Heart left ventricle (tissue), 16 donors: Measurements from ENCODE around the gene SHANK3. TPM values are rescaled to one million over a fixed set of nuclear protein-coding genes. Genes with fewer than 3 reads are reported as not detected.

ENCODE experiments used
- ATAC-seq, 4 donors: fragments of 200-7000 bp; cut with Tn5 transposase; one replicate each; pipeline ENCODE4 v1.9.1; 2020 to 2022; ENCODE audit warnings: moderate library complexity in 4 of 4, mild to moderate bottlenecking in 3 of 4, moderate number of reproducible peaks in 1 of 4
- DNase-seq, 5 donors: peaks; one replicate each; pipeline ENCODE4 v3.0.0-alpha.2; 2020
- H3K27ac ChIP-seq, 12 donors: fragments of 200-600 bp; sonication (generic) in 4 of 12; one replicate each; pipeline versions ENCODE4 v1.5.0 to v1.8.0; 2016 to 2022; ENCODE audit warnings: mild to moderate bottlenecking in 2 of 12
- H3K27me3 ChIP-seq, 9 donors: fragments of 200-600 bp; sonication (generic) in 2 of 9; one replicate each; pipeline versions ENCODE4 v1.5.1 to v1.8.0; 2016 to 2022; ENCODE audit warnings: mild to moderate bottlenecking in 3 of 9
- H3K36me3 ChIP-seq, 9 donors: fragments of 200-600 bp; sonication (generic) in 2 of 9; one replicate each; pipeline versions ENCODE4 v1.5.0 to v1.8.0; 2018 to 2022; ENCODE audit warnings: mild to moderate bottlenecking in 2 of 9
- H3K4me1 ChIP-seq, 12 donors: fragments of 200-600 bp; sonication (generic) in 4 of 12; one replicate each; pipeline versions ENCODE4 v1.5.0 to v1.8.0; 2016 to 2022; ENCODE audit warnings: mild to moderate bottlenecking in 3 of 12
- H3K4me3 ChIP-seq, 12 donors: fragments of 200-600 bp; sonication (generic) in 4 of 12; one replicate each; pipeline versions ENCODE4 v1.5.0 to v1.8.0; 2017 to 2022; ENCODE audit warnings: mild to moderate bottlenecking in 9 of 12, moderate library complexity in 4 of 12
- H3K9me3 ChIP-seq, 12 donors: fragments of 200-600 bp; sonication (generic) in 4 of 12; one replicate each; pipeline versions ENCODE4 v1.5.0 to v1.8.0; 2016 to 2022; ENCODE audit warnings: mild to moderate bottlenecking in 1 of 12
- CTCF ChIP-seq, 12 donors: fragments of 200-600 bp; sonication (generic) in 4 of 12; IDR thresholded peaks; one replicate each; pipeline versions ENCODE4 v1.5.0 to v1.8.0; 2018 to 2022; ENCODE audit warnings: antibody characterized with exemption in 12 of 12, mild to moderate bottlenecking in 5 of 12
- POLR2A ChIP-seq, 2 donors: fragments of 450-650 bp; IDR thresholded peaks; one replicate each; pipeline ENCODE4 v1.6.1; 2017; ENCODE audit warnings: antibody characterized with exemption in 2 of 2, mild to moderate bottlenecking in 2 of 2, moderate library complexity in 2 of 2
- WGBS, 4 donors: extraction: QIAGEN DNeasy Blood & Tissue Kit in 2 of 4; methylation state at CpG; one replicate each; pipeline versions ENCODE4 v1.1.5 to v1.1.7; 2013 to 2018; 5-methylcytosine and 5-hydroxymethylcytosine counted together
- intact Hi-C, 10 donors: fragments of 100-400 bp; cut with DNase I; formaldehyde crosslinking; loops; one replicate each; pipeline versions ENCODE4 v1.11.1 to v1.14.2; 2022
- polyA plus RNA-seq, 2 donors: library from polyadenylated mRNA; stranded (reverse); fragments of 200-250 nt; gene quantifications; one replicate each; pipeline ENCODE4 v1.2.3, GENCODE V29; 2013
- total RNA-seq, 9 donors: library from RNA; depleted of rRNA in 2 of 9; stranded (reverse); fragments of >200 nt in 2 of 9; fragmentation: NEBNext Ultra II Directional in 3 of 9; extraction: Animal tissue kit (Norgen Biotek cat#: 25700) in 3 of 9; gene quantifications; one replicate each; pipeline versions ENCODE4 v1.1.0 to v1.2.4, GENCODE V29; 2016 to 2023
- donor health status: ischemic (EF 13 %, LVEDD 7.1; RV severe dilation, severe dysfunction).
- donor health status: healthy with polysubstance abuse.
- donor health status: DM: no; HTN: yes; CAD: no.
- donor health status: DM: no; HTN: no; CAD: no.
- donor health status: ischemic (EF 25% LVEDD 6.9; RV normal size, moderate dysfunction).
- donor health status: ischemic (EF 25% LVEDD 5.7; RV mildly dilated, moderate dysfunction).
- donor health status: healthy.
- donor health status: DM: yes; HTN: yes; CAD: no.
- donor health status: ischemic (EF 35%, LVEDD 5.7; RV mildly dilated, moderate dysfunction).
- donor health status: nonischemic (EF 11% LVEDD 7.7; RV severe dilation, severe dysfunction).
- donor health status: DM: yes; HTN: yes; CAD: no.
- donor health status: PGD.
- donor health status: ischemic (EF 29% LVEDD 5.4; RV normal size, mild dysfunction).
- donor health status: nonischemic (EF 23%, LVEDD 6.1; RV moderate dilation, normal function).

Gene SHANK3
- total and polyA plus RNA-seq, 11 donors = 11.3 to 36.0 (median 21.9) TPM

- H3K36me3 ChIP-seq = peaks cover 0 to 44% (median 17%) of the 10 kb centered on the region in 9 donors
- no peak overlapping the region for H3K4me3 ChIP-seq
- peaks cover 0 to 10% (median 0%) of the 10 kb centered on the region in 12 donors for H3K9me3 ChIP-seq
- ATAC-seq = no peak
- 77 to 86% (median 83%) methylated on average over 6 of the region's 6 CpGs for WGBS, 4 donors
- no peak overlapping the region for H3K27ac ChIP-seq
- DNase-seq = no peak
- intact Hi-C loops = loop anchor here in 4 of 10 donors (2.0 to 5.0 kb wide), 2 partner anchors 66 to 67 kb away; partner anchors contain the start of gene ARSA (in 3 of the 4)
- H3K4me1 ChIP-seq = peaks cover 4 to 78% (median 26%) of the 10 kb centered on the region in 12 donors
- peaks cover 0 to 2% (median 0%) of the 10 kb centered on the region in 9 donors for H3K27me3 ChIP-seq
- TF ChIP-seq POLR2A (IDR thresholded peaks at IDR 0.05) = no peak
- TF ChIP-seq CTCF (IDR thresholded peaks at IDR 0.05) = no peak
These were observed 20.8 kb downstream of the SHANK3 start for GRCh38 chr22:50693462-50693861.

- DNase-seq = peak in 1 of 5 donors; percentile 7
- ATAC-seq = no peak
- H3K27ac ChIP-seq = no peak overlapping the region
These were observed 21.5 kb downstream of the SHANK3 start for GRCh38 chr22:50694099-50694605.

DNA sequence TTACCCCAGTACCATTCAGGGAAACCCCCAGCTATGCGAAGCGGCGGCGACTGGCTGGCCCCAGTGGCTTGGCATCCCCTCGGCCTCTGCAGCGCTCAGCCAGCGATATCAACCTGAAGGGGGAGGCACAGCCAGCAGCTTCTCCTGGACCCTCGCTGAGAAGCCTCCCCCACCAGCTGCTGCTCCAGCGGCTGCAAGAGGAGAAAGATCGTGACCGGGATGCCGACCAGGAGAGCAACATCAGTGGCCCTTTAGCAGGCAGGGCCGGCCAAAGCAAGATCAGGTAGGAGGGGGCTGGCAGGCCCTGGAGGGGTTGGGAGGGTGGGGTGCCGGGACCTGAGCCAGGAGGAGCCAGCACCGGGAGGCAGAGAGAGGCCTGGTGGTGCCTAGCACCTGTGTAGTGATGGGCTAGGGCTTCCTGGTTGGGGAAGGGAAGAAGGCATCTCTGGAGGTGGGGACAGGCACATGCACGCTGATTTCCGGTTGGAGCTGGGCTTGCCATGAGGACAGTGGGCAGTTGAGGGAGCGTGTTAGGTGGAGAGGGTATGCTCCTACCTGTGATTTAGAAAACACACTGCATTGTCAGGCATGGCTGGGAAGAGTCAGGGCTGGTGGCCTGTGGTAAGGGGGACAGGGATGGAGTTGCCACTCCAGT, 22.3 kb downstream of the SHANK3 start:
- WGBS, 4 donors = 70 to 78% (median 75%) methylated on average over 18 of the region's 18 CpGs
- DNase-seq = peak in 4 of 5 donors; percentile 5 to 56 (median 17)
- TF ChIP-seq POLR2A (IDR thresholded peaks at IDR 0.05) (no peak), CTCF (IDR thresholded peaks at IDR 0.05) (no peak)
- Histone ChIP-seq H3K27ac (no peak overlapping the region), H3K9me3 (peaks cover 0 to 10% (median 0%) of the 10 kb centered on the region in 12 donors), H3K36me3 (peaks cover 0 to 47% (median 19%) of the 10 kb centered on the region in 9 donors), H3K27me3 (no peaks in the 10 kb centered on the region), H3K4me1 (peaks cover 4 to 92% (median 32%) of the 10 kb centered on the region in 12 donors), H3K4me3 (no peak overlapping the region)
- intact Hi-C loops = loop anchor here in 4 of 10 donors (5.0 kb wide), 1 partner anchor 68 kb away; the partner anchor contains the start of gene ARSA (in 4 of the 4)
- ATAC-seq = no peak

More at GRCh38 chr22:50694099-50694605, 21.5 kb downstream of the SHANK3 start:
- Histone ChIP-seq H3K9me3 (peaks cover 0 to 10% (median 0%) of the 10 kb centered on the region in 12 donors), H3K4me3 (no peak overlapping the region), H3K27me3 (no peaks in the 10 kb centered on the region), H3K4me1 (peaks cover 4 to 85% (median 29%) of the 10 kb centered on the region in 12 donors), H3K36me3 (peaks cover 0 to 45% (median 17%) of the 10 kb centered on the region in 9 donors)
- intact Hi-C loops = loop anchor here in 3 of 10 donors (5.0 kb wide), 1 partner anchor 67 kb away; the partner anchor contains the start of gene ARSA (in 3 of the 3)
- WGBS, 4 donors = 71 to 83% (median 76%) methylated on average over 3 of the region's 3 CpGs
- no peak for TF ChIP-seq POLR2A (IDR thresholded peaks at IDR 0.05)
- no peak for TF ChIP-seq CTCF (IDR thresholded peaks at IDR 0.05)
